Neural progenitor cell (in vitro differentiated cells): Measurements from ENCODE around the gene PLD5. TPM values are rescaled to one million over a fixed set of nuclear protein-coding genes. Genes with fewer than 3 reads are reported as not detected.

Source experiments
- DNase-seq: peaks from one replicate; pipeline ENCODE4 v3.0.0-alpha.2; 2016; ENCODE audit warnings: low spot score
- H2AFZ ChIP-seq: fragments of 200-600 bp; sonication (generic); replicated peaks from 2 replicates; pipeline ENCODE4 v1.6.1; 2016; ENCODE audit warnings: antibody characterized with exemption
- H3F3A ChIP-seq: fragments of 200-600 bp; sonication (generic); 2 replicates; pipeline ENCODE4 v1.6.1; 2016; ENCODE audit warnings: antibody characterized with exemption, low read depth
- H3K27ac ChIP-seq: fragments of 200-600 bp; sonication (generic); 2 replicates; pipeline ENCODE4 v1.5.1; 2016; ENCODE audit warnings: mild to moderate bottlenecking
- H3K27me3 ChIP-seq: fragments of 200-600 bp; sonication (generic); 2 replicates; pipeline ENCODE4 v1.6.1; 2016; ENCODE audit warnings: mild to moderate bottlenecking, moderate library complexity
- H3K36me3 ChIP-seq: fragments of 200-600 bp; sonication (generic); 2 replicates; pipeline ENCODE4 v1.5.1; 2016
- H3K4me1 ChIP-seq: fragments of 200-600 bp; sonication (generic); 2 replicates; pipeline ENCODE4 v1.6.1; 2016; ENCODE audit warnings: mixed run types
- H3K4me2 ChIP-seq: fragments of 200-600 bp; sonication (generic); 2 replicates; pipeline ENCODE4 v1.6.1; 2016
- H3K4me3 ChIP-seq: fragments of 200-600 bp; sonication (generic); 2 replicates; pipeline ENCODE4 v1.5.1; 2016
- H3K79me2 ChIP-seq: fragments of 200-600 bp; sonication (generic); 2 replicates; pipeline ENCODE4 v1.6.1; 2016; ENCODE audit warnings: low read depth
- H3K9ac ChIP-seq: fragments of 200-600 bp; sonication (generic); 2 replicates; pipeline ENCODE4 v1.6.1; 2016
- H3K9me3 ChIP-seq: fragments of 200-600 bp; sonication (generic); 2 replicates; pipeline ENCODE4 v1.5.1; 2016; ENCODE audit warnings: low read depth
- H4K20me1 ChIP-seq: fragments of 200-600 bp; sonication (generic); 2 replicates; pipeline ENCODE4 v1.6.1; 2016; ENCODE audit warnings: low read depth
- H3K27ac Mint-ChIP-seq: 3 replicates; pipeline ENCODE4 v1.8.0; 2021; ENCODE audit warnings: mixed read lengths
- H3K27me3 Mint-ChIP-seq: 2 replicates; pipeline ENCODE4 v1.8.0; 2022; ENCODE audit warnings: low read depth, mild to moderate bottlenecking, inconsistent platforms, moderate library complexity, mixed read lengths; ENCODE audit not compliant: insufficient read depth
- H3K36me3 Mint-ChIP-seq: 3 replicates; pipeline ENCODE4 v1.8.0; 2021; ENCODE audit warnings: mixed read lengths
- H3K4me1 Mint-ChIP-seq: 3 replicates; pipeline ENCODE4 v1.8.0; 2021; ENCODE audit warnings: mixed read lengths
- H3K4me3 Mint-ChIP-seq: 3 replicates; pipeline ENCODE4 v1.8.0; 2021; ENCODE audit warnings: mild to moderate bottlenecking, moderate library complexity, mixed read lengths
- H3K9me3 Mint-ChIP-seq: 3 replicates; pipeline ENCODE4 v1.8.0; 2020; ENCODE audit warnings: mixed read lengths
- EZH2 ChIP-seq: fragments of 200-600 bp; sonication (generic); IDR thresholded peaks from 2 replicates; pipeline ENCODE4 v1.6.1; 2017; ENCODE audit warnings: antibody characterized with exemption, mild to moderate bottlenecking, moderate library complexity
- EZH2phosphoT487 ChIP-seq: fragments of 200-600 bp; sonication (generic); IDR thresholded peaks from 2 replicates; pipeline ENCODE4 v1.6.1; 2017; ENCODE audit warnings: antibody characterized with exemption
- total RNA-seq: library from RNA; depleted of rRNA; stranded (reverse); fragments of >200 nt; gene quantifications from 2 replicates; pipeline ENCODE4 v1.2.3, GENCODE V29; 2015; ENCODE audit warnings: low replicate concordance
- TF ChIP-seq, protein P1 (sequence below): fragments of 200-600 bp; sonication (generic); IDR thresholded peaks from 2 replicates; pipeline ENCODE4 v1.5.1; 2017; ENCODE audit warnings: antibody characterized with exemption, mild to moderate bottlenecking

The PLD5 gene
- total RNA-seq, 1 donor from 2014 or later: 1.8 TPM

DNA sequence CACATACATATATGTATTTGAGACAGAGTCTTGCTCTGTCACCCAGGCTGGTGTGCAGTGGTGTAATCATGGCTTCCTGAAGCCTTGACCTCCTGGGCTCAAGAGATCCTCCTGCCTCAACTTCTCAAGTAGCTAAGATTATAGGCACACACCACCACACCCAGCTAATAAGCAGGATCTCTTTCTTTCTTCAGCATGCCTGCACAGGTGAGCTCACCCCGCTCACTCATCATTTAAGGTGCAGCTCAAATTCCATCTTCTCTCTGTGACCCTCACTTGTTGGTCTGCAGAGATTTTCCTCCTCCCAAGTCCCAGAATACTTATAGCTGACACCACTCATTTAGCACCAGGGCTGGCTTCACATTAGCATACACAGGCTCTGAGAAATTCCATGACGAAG, 316.5 kb downstream of the PLD5 start:
- Histone ChIP-seq H3K4me1 (peaks cover 51% of the 10 kb centered on the region), H4K20me1 (no peaks in the 10 kb centered on the region), H3K4me3 (no peak overlapping the region), H2AFZ (no peak overlapping the region), H3K9me3 (no peaks in the 10 kb centered on the region), H3K79me2 (no peaks in the 10 kb centered on the region), H3K27ac (no peak overlapping the region), H3K36me3 (no peaks in the 10 kb centered on the region), H3F3A (peaks cover 34% of the 10 kb centered on the region), H3K9ac (no peak overlapping the region), H3K4me2 (no peak overlapping the region), H3K27me3 (no peaks in the 10 kb centered on the region)
- Mint-ChIP-seq H3K4me3 (no peak overlapping the region), H3K36me3 (peaks cover 1% of the 10 kb centered on the region), H3K27me3 (peaks cover 3% of the 10 kb centered on the region), H3K27ac (peak overlapping the region; percentile 57), H3K9me3 (no peaks in the 10 kb centered on the region), H3K4me1 (peaks cover 62% of the 10 kb centered on the region)
- TF ChIP-seq, protein P1, sequence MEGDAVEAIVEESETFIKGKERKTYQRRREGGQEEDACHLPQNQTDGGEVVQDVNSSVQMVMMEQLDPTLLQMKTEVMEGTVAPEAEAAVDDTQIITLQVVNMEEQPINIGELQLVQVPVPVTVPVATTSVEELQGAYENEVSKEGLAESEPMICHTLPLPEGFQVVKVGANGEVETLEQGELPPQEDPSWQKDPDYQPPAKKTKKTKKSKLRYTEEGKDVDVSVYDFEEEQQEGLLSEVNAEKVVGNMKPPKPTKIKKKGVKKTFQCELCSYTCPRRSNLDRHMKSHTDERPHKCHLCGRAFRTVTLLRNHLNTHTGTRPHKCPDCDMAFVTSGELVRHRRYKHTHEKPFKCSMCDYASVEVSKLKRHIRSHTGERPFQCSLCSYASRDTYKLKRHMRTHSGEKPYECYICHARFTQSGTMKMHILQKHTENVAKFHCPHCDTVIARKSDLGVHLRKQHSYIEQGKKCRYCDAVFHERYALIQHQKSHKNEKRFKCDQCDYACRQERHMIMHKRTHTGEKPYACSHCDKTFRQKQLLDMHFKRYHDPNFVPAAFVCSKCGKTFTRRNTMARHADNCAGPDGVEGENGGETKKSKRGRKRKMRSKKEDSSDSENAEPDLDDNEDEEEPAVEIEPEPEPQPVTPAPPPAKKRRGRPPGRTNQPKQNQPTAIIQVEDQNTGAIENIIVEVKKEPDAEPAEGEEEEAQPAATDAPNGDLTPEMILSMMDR: no peak
- TF ChIP-seq EZH2: no peak
- no peak for TF ChIP-seq EZH2phosphoT487
- no peak for DNase-seq

DNA sequence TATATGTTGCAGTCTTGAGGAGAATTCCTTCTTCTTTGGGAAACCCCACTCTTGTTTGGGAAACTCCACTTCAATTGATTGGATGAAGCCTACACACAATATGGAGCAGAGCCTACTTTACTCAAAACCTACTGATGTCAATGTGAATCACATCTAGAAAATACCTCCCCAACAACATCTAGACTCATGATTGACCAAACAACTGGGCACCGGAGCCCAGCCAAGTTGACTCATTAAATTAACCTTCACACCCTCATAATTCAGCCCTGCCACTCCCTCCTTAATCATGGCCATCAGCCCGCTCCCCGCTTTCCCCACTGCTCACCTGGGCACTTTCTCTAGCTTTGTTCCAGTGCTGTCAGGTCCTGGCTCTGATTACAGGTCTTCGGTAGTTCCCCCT, 317.5 kb downstream of the PLD5 start:
- Mint-ChIP-seq H3K27me3 (peaks cover 3% of the 10 kb centered on the region), H3K36me3 (no peaks in the 10 kb centered on the region), H3K4me1 (peaks cover 52% of the 10 kb centered on the region), H3K4me3 (no peak overlapping the region), H3K9me3 (peaks cover 3% of the 10 kb centered on the region), H3K27ac (no peak overlapping the region)
- H2AFZ ChIP-seq: no peak overlapping the region
- peaks cover 24% of the 10 kb centered on the region for H3F3A ChIP-seq
- no peak overlapping the region for H3K9ac ChIP-seq
- no peaks in the 10 kb centered on the region for H3K27me3 ChIP-seq
- H3K4me3 ChIP-seq: no peak overlapping the region
- peaks cover 41% of the 10 kb centered on the region for H3K4me1 ChIP-seq
- DNase-seq: no peak
- TF ChIP-seq EZH2 (no peak), EZH2phosphoT487 (no peak)
- TF ChIP-seq, protein P1: no peak
- no peaks in the 10 kb centered on the region for H3K79me2 ChIP-seq
- H3K36me3 ChIP-seq: no peaks in the 10 kb centered on the region
- no peaks in the 10 kb centered on the region for H3K9me3 ChIP-seq
- H4K20me1 ChIP-seq: no peaks in the 10 kb centered on the region
- H3K27ac ChIP-seq: no peak overlapping the region
- no peak overlapping the region for H3K4me2 ChIP-seq

- no peak overlapping the region for H3K9ac ChIP-seq
- H3K4me2 ChIP-seq: peak overlapping the region; percentile 15
These were observed 318.6 kb downstream of the PLD5 start for GRCh38 chr1:242205622-242206489.

More at GRCh38 chr1:242205622-242206489, 318.6 kb downstream of the PLD5 start:
- Histone ChIP-seq H3K4me3 (no peak overlapping the region), H3K27ac (no peak overlapping the region), H2AFZ (no peak overlapping the region), H3F3A (peaks cover 13% of the 10 kb centered on the region), H4K20me1 (no peaks in the 10 kb centered on the region), H3K79me2 (no peaks in the 10 kb centered on the region), H3K9me3 (no peaks in the 10 kb centered on the region), H3K27me3 (no peaks in the 10 kb centered on the region), H3K36me3 (no peaks in the 10 kb centered on the region), H3K4me1 (peaks cover 29% of the 10 kb centered on the region)
- H3K27ac Mint-ChIP-seq: no peak overlapping the region
- no peak for DNase-seq
- H3K4me3 Mint-ChIP-seq: no peak overlapping the region
- H3K36me3 Mint-ChIP-seq: no peaks in the 10 kb centered on the region
- H3K27me3 Mint-ChIP-seq: peaks cover 3% of the 10 kb centered on the region
- peaks cover 43% of the 10 kb centered on the region for H3K4me1 Mint-ChIP-seq
- TF ChIP-seq EZH2phosphoT487: no peak
- TF ChIP-seq, protein P1: no peak
- no peak for TF ChIP-seq EZH2
- peaks cover 3% of the 10 kb centered on the region for H3K9me3 Mint-ChIP-seq
